NCI-H2171 (cell line): ENCODE data around the gene TMIGD3.

Experiments
- DNase-seq: peaks from one replicate; lab custom pipeline; 2025; lab: John Stamatoyannopoulos, UW

The TMIGD3 gene

GRCh38 chr1:111507411-111508201 is 4.2 kb upstream of the TMIGD3 start:
- no peak for DNase-seq

GRCh38 chr1:111506561-111506960 is 3.1 kb upstream of the TMIGD3 start:
- DNase-seq: no peak

- DNase-seq: no peak
Measured at GRCh38 chr1:111505641-111506119, 2.2 kb upstream of the TMIGD3 start.

GRCh38 chr1:111504097-111504496 is 664 bp upstream of the TMIGD3 start:
- DNase-seq: no peak

- no peak for DNase-seq
Measured at GRCh38 chr1:111501645-111502044, 1.8 kb downstream of the TMIGD3 start.

GRCh38 chr1:111499026-111499785 is 4.2 kb downstream of the TMIGD3 start:
- no peak for DNase-seq

GRCh38 chr1:111497592-111497991 is 5.8 kb downstream of the TMIGD3 start:
- no peak for DNase-seq

- DNase-seq: no peak
Measured at GRCh38 chr1:111496398-111496797, 7.0 kb downstream of the TMIGD3 start.

GRCh38 chr1:111491070-111491469 is 12.4 kb downstream of the TMIGD3 start:
- no peak for DNase-seq

- no peak for DNase-seq
Measured at GRCh38 chr1:111490220-111490619, 13.2 kb downstream of the TMIGD3 start.

GRCh38 chr1:111489604-111490003 is 13.8 kb downstream of the TMIGD3 start:
- DNase-seq: no peak

- no peak for DNase-seq
Measured at GRCh38 chr1:111488669-111489068, 14.8 kb downstream of the TMIGD3 start.

- DNase-seq: no peak
Measured at GRCh38 chr1:111487133-111487532, 16.3 kb downstream of the TMIGD3 start.

GRCh38 chr1:111486431-111486830 is 17.0 kb downstream of the TMIGD3 start:
- no peak for DNase-seq

GRCh38 chr1:111484391-111485026 is 18.9 kb downstream of the TMIGD3 start:
- DNase-seq: no peak

- no peak for DNase-seq
Measured at GRCh38 chr1:111483876-111484275, 19.6 kb downstream of the TMIGD3 start.

GRCh38 chr1:111483166-111483565 is 20.3 kb downstream of the TMIGD3 start:
- no peak for DNase-seq

- DNase-seq: peak; percentile 8
Measured at GRCh38 chr1:111481387-111482221, 21.8 kb downstream of the TMIGD3 start.

- no peak for DNase-seq
Measured at GRCh38 chr1:111480674-111481073, 22.8 kb downstream of the TMIGD3 start.

- no peak for DNase-seq
Measured at GRCh38 chr1:111476761-111477309, 26.6 kb downstream of the TMIGD3 start.

- no peak for DNase-seq
Measured at GRCh38 chr1:111476214-111476613, 27.2 kb downstream of the TMIGD3 start.

GRCh38 chr1:111475701-111476100 is 27.7 kb downstream of the TMIGD3 start:
- DNase-seq: no peak
